H1 (cell line): ENCODE measurements around the gene SH3GL1. TPM values are rescaled to one million over a fixed set of nuclear protein-coding genes. Genes with fewer than 3 reads are reported as not detected.

ENCODE experiments used
- CTCF ChIA-PET: fragments of 300-600 bp; sonication (Branson Sonifier 250); formaldehyde crosslinking; loops from one replicate; lab custom pipeline; 2021; ENCODE audit not compliant: partially characterized antibody; lab: Charles Lee
- POLR2A ChIA-PET: fragments of 300-600 bp; sonication (Branson Sonifier 250); formaldehyde crosslinking; loops from one replicate; lab custom pipeline; 2021; ENCODE audit warnings: inconsistent platforms; ENCODE audit not compliant: partially characterized antibody; lab: Charles Lee
- DNase-seq, 2 experiments: peaks; one replicate each; pipeline versions ENCODE4 v3.0.0 to v3.0.0-alpha.2; 2010 to 2022; ENCODE audit warnings: low spot score in 2 of 2, low read depth in 1 of 2, mixed read lengths in 1 of 2
- FAIRE-seq: peaks from 2 replicates; lab custom pipeline; 2011; peaks lifted over from hg19 to GRCh38; lab: Jason Lieb, UNC
- H2AFZ ChIP-seq: 2 replicates; pipeline ENCODE4 v1.8.1; 2012; ENCODE audit warnings: low read length, inconsistent platforms
- H2AK5ac ChIP-seq: 2 replicates; pipeline ENCODE4 v1.6.1; 2013; ENCODE audit warnings: low read depth, low read length
- H2BK120ac ChIP-seq: replicated peaks from 2 replicates; pipeline ENCODE3; 2013; ENCODE audit warnings: low read depth, low read length, inconsistent platforms
- H2BK12ac ChIP-seq: 2 replicates; pipeline ENCODE4 v1.6.1; 2013; ENCODE audit warnings: low read depth, low read length
- H2BK15ac ChIP-seq: 2 replicates; pipeline ENCODE4 v1.6.1; 2013; ENCODE audit warnings: low read length
- H2BK20ac ChIP-seq: 2 replicates; pipeline ENCODE4 v1.6.1; 2013; ENCODE audit warnings: low read length
- H2BK5ac ChIP-seq: 2 replicates; pipeline ENCODE4 v1.6.1; 2013; ENCODE audit warnings: low read depth, low read length
- H3K14ac ChIP-seq: 2 replicates; pipeline ENCODE4 v1.6.1; 2013; ENCODE audit warnings: inconsistent platforms; ENCODE audit not compliant: insufficient read length
- H3K18ac ChIP-seq: 2 replicates; pipeline ENCODE4 v1.6.1; 2013; ENCODE audit warnings: low read length; ENCODE audit errors: extremely low read depth
- H3K23ac ChIP-seq: 2 replicates; pipeline ENCODE4 v1.6.1; 2013; ENCODE audit warnings: inconsistent platforms; ENCODE audit not compliant: insufficient read length
- H3K23me2 ChIP-seq: 2 replicates; pipeline ENCODE4 v1.6.1; 2013; ENCODE audit warnings: low read depth, low read length
- H3K27ac ChIP-seq: 2 replicates; pipeline ENCODE4 v1.6.1; 2011; ENCODE audit warnings: low read depth, low read length, inconsistent platforms
- H3K27me3 ChIP-seq, 4 experiments: replicated peaks in 1 of 4; 1 replicate in 1 of 4; 2 replicates in 3 of 4; pipeline versions ENCODE4 v1.6.1 to v1.8.1; 2011 to 2013; ENCODE audit warnings: low read length in 3 of 4, mild to moderate bottlenecking in 3 of 4, inconsistent platforms in 2 of 4, mixed read lengths in 2 of 4, moderate library complexity in 1 of 4; ENCODE audit not compliant: control insufficient read depth in 3 of 4, insufficient read depth in 3 of 4; ENCODE audit errors: extremely low read depth in 1 of 4
- H3K36me3 ChIP-seq, 4 experiments: 2 replicates each; pipeline versions ENCODE4 v1.6.1 to v1.8.1; 2011 to 2013; ENCODE audit warnings: mild to moderate bottlenecking in 4 of 4, low read length in 3 of 4, moderate library complexity in 2 of 4, control low read depth in 1 of 4, inconsistent platforms in 1 of 4; ENCODE audit not compliant: insufficient read depth in 4 of 4, control insufficient read depth in 2 of 4
- H3K4ac ChIP-seq: replicated peaks from 2 replicates; pipeline ENCODE3; 2013; ENCODE audit warnings: low read length, low read depth, mixed read lengths, inconsistent platforms; ENCODE audit not compliant: insufficient read length
- H3K4me1 ChIP-seq, 4 experiments: replicated peaks in 1 of 4; 1 replicate in 1 of 4; 2 replicates in 3 of 4; pipeline versions ENCODE4 v1.6.1 to v1.8.1; 2011 to 2013; ENCODE audit warnings: low read length in 3 of 4, inconsistent platforms in 2 of 4, mixed read lengths in 1 of 4; ENCODE audit not compliant: insufficient read depth in 4 of 4, control insufficient read depth in 3 of 4
- H3K4me2 ChIP-seq, 2 experiments: 2 replicates each; pipeline versions ENCODE4 v1.6.1 to v1.8.1; 2011 to 2013; ENCODE audit warnings: low read depth in 2 of 2, low read length in 2 of 2, control low read depth in 1 of 2, inconsistent platforms in 1 of 2, mild to moderate bottlenecking in 1 of 2; ENCODE audit not compliant: insufficient read depth in 1 of 2
- H3K4me3 ChIP-seq, 4 experiments: fragments of 200-600, 300-600 bp in 1 of 4; sonication (generic), shearing (Covaris generic), sonication (Bioruptor Twin) in 1 of 4; 2 replicates each; pipeline versions ENCODE4 v1.5.1 to v1.8.1; 2011 to 2016; ENCODE audit warnings: low read length in 4 of 4, low read depth in 3 of 4, control low read depth in 2 of 4, inconsistent platforms in 2 of 4, mild to moderate bottlenecking in 2 of 4, mixed read lengths in 1 of 4, moderate library complexity in 1 of 4; ENCODE audit not compliant: insufficient read depth in 2 of 4; ENCODE audit errors: extremely low read depth in 1 of 4
- H3K56ac ChIP-seq: replicated peaks from 2 replicates; pipeline ENCODE3; 2013; ENCODE audit warnings: low read depth, mild to moderate bottlenecking, mixed read lengths, low read length, inconsistent platforms; ENCODE audit not compliant: insufficient read length
- H3K79me1 ChIP-seq: 2 replicates; pipeline ENCODE4 v1.6.1; 2013; ENCODE audit warnings: low read depth, low read length, control low read depth
- H3K79me2 ChIP-seq, 2 experiments: 2 replicates each; pipeline versions ENCODE4 v1.6.1 to v1.8.1; 2012 to 2013; ENCODE audit warnings: low read length in 2 of 2, mild to moderate bottlenecking in 2 of 2, inconsistent platforms in 1 of 2; ENCODE audit not compliant: insufficient read depth in 2 of 2, control insufficient read depth in 1 of 2
- H3K9ac ChIP-seq, 4 experiments: replicated peaks in 1 of 4; 1 replicate in 1 of 4; 2 replicates in 3 of 4; pipeline versions ENCODE4 v1.6.1 to v1.8.1; 2011 to 2013; ENCODE audit warnings: low read depth in 3 of 4, low read length in 3 of 4, control low read depth in 2 of 4, mild to moderate bottlenecking in 2 of 4, moderate library complexity in 2 of 4, inconsistent platforms in 1 of 4; ENCODE audit errors: extremely low read depth in 1 of 4
- H3K9me3 ChIP-seq, 2 experiments: 2 replicates each; pipeline versions ENCODE4 v1.6.1 to v1.8.1; 2012 to 2013; ENCODE audit warnings: mild to moderate bottlenecking in 2 of 2, moderate library complexity in 2 of 2, control low read depth in 1 of 2, inconsistent platforms in 1 of 2, low read depth in 1 of 2, low read length in 1 of 2, mixed read lengths in 1 of 2; ENCODE audit not compliant: insufficient read depth in 2 of 2
- H4K20me1 ChIP-seq, 2 experiments: replicated peaks in 1 of 2; 2 replicates each; pipeline versions ENCODE3 to v1.8.1; 2011 to 2013; ENCODE audit warnings: inconsistent platforms in 2 of 2, low read length in 2 of 2, mild to moderate bottlenecking in 1 of 2; ENCODE audit not compliant: insufficient read depth in 2 of 2, control insufficient read depth in 1 of 2
- H4K5ac ChIP-seq: 2 replicates; pipeline ENCODE4 v1.6.1; 2013; ENCODE audit warnings: low read length, low read depth, mixed read lengths, inconsistent platforms; ENCODE audit not compliant: insufficient read length
- H4K8ac ChIP-seq: 2 replicates; pipeline ENCODE4 v1.8.0; 2013; ENCODE audit warnings: mild to moderate bottlenecking, moderate library complexity, low read length, inconsistent platforms; ENCODE audit not compliant: insufficient read depth; ENCODE audit errors: extremely low read depth
- H4K91ac ChIP-seq: replicated peaks from 2 replicates; pipeline ENCODE3; 2013; ENCODE audit warnings: low read length, mixed read lengths, inconsistent platforms; ENCODE audit not compliant: insufficient read length
- CBX5 ChIP-seq: fragments of 300-800, 300-1000 bp; sonication (generic); IDR thresholded peaks from 2 replicates; pipeline ENCODE4 v1.7.1; 2016; ENCODE audit warnings: antibody characterized with exemption, low read length, low read depth
- HDAC2 ChIP-seq, 2 experiments: fragments of 300-600 bp in 1 of 2; sonication (generic) in 1 of 2; IDR thresholded peaks; 2 replicates each; pipeline ENCODE4 v1.6.1; 2011 to 2012; ENCODE audit warnings: low read depth in 2 of 2, low read length in 2 of 2, mild to moderate bottlenecking in 2 of 2, moderate library complexity in 2 of 2, borderline replicate concordance in 1 of 2, inconsistent platforms in 1 of 2
- KDM5A ChIP-seq: fragments of 200-600 bp; IDR thresholded peaks from 2 replicates; pipeline ENCODE4 v1.7.1; 2012; ENCODE audit warnings: mild to moderate bottlenecking, low read length, inconsistent platforms, mixed read lengths
- PHF8 ChIP-seq: fragments of 200-600 bp; sonication (generic); conservative IDR thresholded peaks from 2 replicates; pipeline ENCODE4 v1.7.1; 2012; ENCODE audit warnings: low read depth, mild to moderate bottlenecking, inconsistent platforms, low read length, moderate library complexity
- RXRA ChIP-seq: IDR thresholded peaks from 2 replicates; pipeline ENCODE4 v1.6.1; 2011; ENCODE audit warnings: low read depth, mild to moderate bottlenecking, low read length, moderate library complexity; ENCODE audit not compliant: insufficient read depth
- SAP30 ChIP-seq: fragments of 300-600 bp; sonication (generic); IDR thresholded peaks from 2 replicates; pipeline ENCODE4 v1.7.1; 2012; ENCODE audit warnings: low read length, moderate library complexity, mild to moderate bottlenecking, inconsistent platforms; ENCODE audit not compliant: insufficient read depth, insufficient replicate concordance
- SIN3A ChIP-seq, 2 experiments: IDR thresholded peaks in 1 of 2; conservative IDR thresholded peaks in 1 of 2; 2 replicates each; pipeline ENCODE4 v1.6.1; 2011 to 2012; ENCODE audit warnings: low read length in 2 of 2, improper control_type of control experiment in 1 of 2, low read depth in 1 of 2, mild to moderate bottlenecking in 1 of 2
- SP2 ChIP-seq: IDR thresholded peaks from 2 replicates; pipeline ENCODE4 v1.6.1; 2012; ENCODE audit warnings: mild to moderate bottlenecking, low read length, inconsistent platforms
- SUZ12 ChIP-seq: fragments of 200-600 bp; sonication (generic); IDR thresholded peaks from 2 replicates; pipeline ENCODE4 v1.6.1; 2012; ENCODE audit warnings: mild to moderate bottlenecking, inconsistent platforms, low read length, moderate library complexity, mixed read lengths
- ZNF274 ChIP-seq: IDR thresholded peaks from 2 replicates; pipeline ENCODE4 v1.7.0; 2012; ENCODE audit warnings: low read length, borderline replicate concordance; ENCODE audit errors: extremely low read depth
- WGBS, 2 experiments: shearing (Covaris generic) in 1 of 2; methylation state at CpG; one replicate each; pipeline versions ENCODE4 v1.1.6 to v1.1.7; 2013 to 2015; ENCODE audit warnings: low lambda C conversion rate in 2 of 2, mixed read lengths in 2 of 2, inconsistent platforms in 1 of 2, low coverage in 1 of 2, missing lambda C conversion rate in 1 of 2; ENCODE audit not compliant: insufficient replicate concordance in 2 of 2, insufficient coverage in 1 of 2, insufficient read length in 1 of 2; ENCODE audit errors: extremely low coverage in 1 of 2, missing lambda C conversion rate in 1 of 2; 5-methylcytosine and 5-hydroxymethylcytosine counted together
- polyA plus RNA-seq, 7 experiments: library from polyadenylated mRNA; depleted of rRNA in 3 of 7; stranded (reverse) in 5 of 7; unstranded in 2 of 7; fragments of >200 nt in 5 of 7; fragments of 200-250 nt in 2 of 7; gene quantifications; 1 replicate in 5 of 7; 2 replicates in 1 of 7; 4 replicates in 1 of 7; pipeline versions ENCODE4 v1.2.1 to v1.2.3, GENCODE V29; 2011 to 2013; ENCODE audit warnings: missing spikeins in 2 of 7, mixed read lengths in 2 of 7
- total RNA-seq: library from RNA; stranded (reverse); fragmentation: NEBNext Ultra II Directional; extraction: Animal tissue kit (Norgen Biotek cat#: 25700); gene quantifications from 2 replicates; pipeline ENCODE4 v1.2.1, GENCODE V29; 2021

Gene SH3GL1
- total and polyA plus RNA-seq, 2 of the 8 experiments (the other 6 are each of a cell fraction or from before 2014, with no cell fraction given), result 81.5 to 102 TPM

- FAIRE-seq (peak; percentile 97), DNase-seq (peak; percentile 99)
- Histone ChIP-seq H3K4me3 (peak within 1 kb of the TSS; percentile 67 to 98 (median 96)), H3K18ac (peak within 1 kb of the TSS; percentile 95), H3K9ac (peak within 1 kb of the TSS; percentile 98 to 100 (median 99)), H3K4me1 (peaks cover 2 to 13% (median 4%) of the 10 kb centered on the region in 4 experiments; a peak in 5 of 7 replicates), H3K23me2 (peaks cover 12% of the 10 kb centered on the region), H4K8ac (peak within 1 kb of the TSS; percentile 82; the same call in 1 of the 2 replicates), H3K79me2 (peaks cover 40 to 73% of the 10 kb centered on the region in 2 experiments), H3K56ac (peak within 1 kb of the TSS; percentile 34), H3K4me2 (peak within 1 kb of the TSS; percentile 99 to 100), H3K79me1 (peaks cover 16% of the 10 kb centered on the region), H3K9me3 (no peaks in the 10 kb centered on the region), H3K36me3 (peaks cover 0 to 13% (median 3%) of the 10 kb centered on the region in 4 experiments; a peak in 3 of 8 replicates), H3K27ac (peak within 1 kb of the TSS; percentile 94), H2BK12ac (peak within 1 kb of the TSS; percentile 87), H4K20me1 (peaks cover 20 to 22% of the 10 kb centered on the region in 2 experiments), H3K23ac (no peak within 1 kb of the TSS), H4K5ac (peak within 1 kb of the TSS; percentile 57), H2AFZ (no peak within 1 kb of the TSS), H2BK20ac (no peak within 1 kb of the TSS), H2BK5ac (peak within 1 kb of the TSS; percentile 93), H3K14ac (peak within 1 kb of the TSS; percentile 37), H3K27me3 (no peaks in the 10 kb centered on the region), H3K4ac (peak within 1 kb of the TSS; percentile 47), H2AK5ac (peak within 1 kb of the TSS; percentile 99), H2BK120ac (no peak within 1 kb of the TSS), H4K91ac (peak within 1 kb of the TSS; percentile 14), H2BK15ac (no peak within 1 kb of the TSS)
- POLR2A ChIA-PET, result interaction anchor here (0.6 to 49.6 kb wide), 15 partner anchors 9 to 350 kb away, joined by 3 to 1590 read pairs (median 5); partner anchors contain the start of genes MPND, UBXN6 and YJU2
- 1% methylated on average over 51 of the region's 84 CpGs; no CpG with 5 or more reads in 1 of the 2 experiments for WGBS, 2 experiments
- CTCF ChIA-PET, result interaction anchor here (0.6 to 3.3 kb wide), 10 partner anchors 11 to 169 kb away, joined by 3 to 38 read pairs (median 4); no protein-coding TSS in a partner anchor
- TF ChIP-seq PHF8 (peak; percentile 90), SIN3A (conservative IDR thresholded peaks at IDR 0.05 in 1 of 2, IDR thresholded peaks at IDR 0.05 in 1 of 2; ENCODE audit: low read depth in 1 of 2, low read length in 2 of 2) (peak in 1 of 2 experiments; percentile 78; a peak in 1 of 4 replicates), SUZ12 (no peak), ZNF274 (no peak), SP2 (peak; percentile 80), KDM5A (no peak), HDAC2 (IDR thresholded peaks at IDR 0.05; ENCODE audit: borderline replicate concordance in 1 of 2, low read depth in 2 of 2, low read length in 2 of 2) (no peak), CBX5 (no peak), RXRA (no peak), SAP30 (no peak)
Observed at GRCh38 chr19:4402171-4403004, 2.0 kb upstream of the SH3GL1 start, which contains the start of gene CHAF1A. Gene CHAF1A (plus strand): TSS chr19:4402640. CDS start chr19:4402763, 123 bp downstream.
